Colonic mucosa (tissue), 4 donors: ENCODE measurements around the gene S100A4. TPM values are rescaled to one million over a fixed set of nuclear protein-coding genes. Genes with fewer than 3 reads are reported as not detected.

ENCODE experiments used
- DNase-seq: peaks from one replicate; pipeline ENCODE4 v3.0.0-alpha.2; 2020
- H3K27ac ChIP-seq: fragments of 200-600 bp; one replicate; pipeline ENCODE4 v1.8.0; 2021
- H3K27me3 ChIP-seq: fragments of 200-600 bp; one replicate; pipeline ENCODE4 v1.8.0; 2021
- H3K36me3 ChIP-seq: fragments of 200-600 bp; one replicate; pipeline ENCODE4 v1.8.0; 2021
- H3K4me1 ChIP-seq: fragments of 200-600 bp; one replicate; pipeline ENCODE4 v1.8.0; 2021; ENCODE audit warnings: mild to moderate bottlenecking
- H3K4me3 ChIP-seq: fragments of 200-600 bp; one replicate; pipeline ENCODE4 v1.8.0; 2021
- H3K9ac ChIP-seq, 2 donors: one replicate each; pipeline ENCODE4 v1.7.0; 2013; ENCODE audit warnings: control low read depth in 2 of 2, low read depth in 2 of 2, low read length in 2 of 2
- H3K9me3 ChIP-seq: fragments of 200-600 bp; one replicate; pipeline ENCODE4 v1.8.0; 2021
- CTCF ChIP-seq: fragments of 200-600 bp; IDR thresholded peaks from one replicate; pipeline ENCODE4 v1.8.0; 2022; ENCODE audit warnings: antibody characterized with exemption, mild to moderate bottlenecking
- intact Hi-C: fragments of 100-400 bp; cut with DNase I; formaldehyde crosslinking; loops from one replicate; pipeline ENCODE4 v1.14.1; 2022
- total RNA-seq, 2 donors: library from RNA; stranded (reverse); fragmentation: NEBNext Ultra II Directional in 1 of 2; extraction: Animal tissue kit (Norgen Biotek cat#: 25700) in 1 of 2; gene quantifications; one replicate each; pipeline ENCODE4 v1.2.1, GENCODE V29; 2021
- donor health status: healthy.
- donor health status: DM: no; HTN: no; CAD: no.
- donor health status: DM: no; HTN: no; CAD: no.

S100A4 gene
- total RNA-seq, 2 donors from 2014 or later, result 41.8 to 83.8 TPM

- intact Hi-C loops, result no loop called here
- Histone ChIP-seq H3K9me3 (no peaks in the 10 kb centered on the region), H3K4me3 (no peak overlapping the region), H3K27me3 (no peaks in the 10 kb centered on the region), H3K9ac (no peak overlapping the region), H3K36me3 (no peaks in the 10 kb centered on the region), H3K4me1 (peaks cover 43% of the 10 kb centered on the region), H3K27ac (peak overlapping the region; percentile 30)
- no peak for DNase-seq
- TF ChIP-seq CTCF, result no peak
Measured at GRCh38 chr1:153541641-153542590, 3.7 kb downstream of the S100A4 start.

DNA sequence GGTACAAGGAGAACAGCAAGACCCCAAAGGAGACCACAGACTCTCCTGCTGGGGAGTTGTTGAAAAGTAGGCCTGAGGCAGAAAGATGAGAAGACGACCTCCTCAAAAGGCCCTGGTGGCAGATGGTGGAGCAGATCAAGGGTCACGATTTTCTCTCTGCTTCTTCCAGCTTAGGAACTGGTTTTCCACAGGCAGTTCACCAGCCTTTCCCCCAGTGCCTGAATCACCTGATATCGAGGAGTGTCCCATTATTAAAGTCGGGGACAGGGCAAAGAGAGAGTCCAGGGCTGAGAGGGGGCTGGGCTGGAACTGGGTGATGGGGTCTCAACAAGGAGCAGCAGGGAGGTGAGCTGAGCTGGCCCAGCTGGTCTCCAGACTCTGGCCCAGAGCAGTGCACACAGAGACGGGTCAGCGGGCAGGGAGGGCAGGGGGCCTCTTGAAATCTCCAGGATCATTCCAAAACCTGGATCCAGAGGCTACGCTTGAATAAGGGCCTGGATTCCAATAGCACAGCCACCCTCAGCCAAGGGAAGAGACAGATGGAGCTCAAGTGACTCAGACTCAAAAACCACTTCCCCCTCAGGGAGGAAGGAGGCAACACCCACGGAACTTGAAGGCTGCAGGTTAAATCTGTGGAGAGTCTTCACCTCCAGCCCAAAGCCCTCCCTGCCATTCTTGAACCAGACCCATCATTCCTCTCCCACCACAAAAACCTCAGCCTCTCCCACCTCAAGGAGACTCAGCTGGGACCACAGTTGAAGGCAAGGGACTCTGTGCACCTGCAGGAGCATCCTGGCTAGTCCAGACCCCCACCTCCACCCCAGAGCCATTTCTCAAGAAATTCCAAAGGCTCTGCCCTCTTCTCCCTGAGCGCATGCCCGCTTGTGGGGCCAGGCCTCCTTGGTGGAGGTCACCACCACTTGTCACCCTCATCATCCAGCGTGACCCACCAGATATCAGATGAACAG, 4.9 kb downstream of the S100A4 start, which contains the start of gene S100A5:
Gene S100A5, minus strand, starts transcription at position 541 of the 968 bp plus-strand sequence. CDS start 743 bp downstream, outside the sequence.
- Histone ChIP-seq H3K27me3 (no peaks in the 10 kb centered on the region), H3K9me3 (no peaks in the 10 kb centered on the region), H3K9ac (peak within 1 kb of the TSS in 1 of 2 donors; percentile 10), H3K4me3 (no peak within 1 kb of the TSS), H3K4me1 (peaks cover 40% of the 10 kb centered on the region), H3K36me3 (no peaks in the 10 kb centered on the region), H3K27ac (peak within 1 kb of the TSS; percentile 30)
- no peak for DNase-seq
- no peak for TF ChIP-seq CTCF
- intact Hi-C loops, result no loop called here

DNA sequence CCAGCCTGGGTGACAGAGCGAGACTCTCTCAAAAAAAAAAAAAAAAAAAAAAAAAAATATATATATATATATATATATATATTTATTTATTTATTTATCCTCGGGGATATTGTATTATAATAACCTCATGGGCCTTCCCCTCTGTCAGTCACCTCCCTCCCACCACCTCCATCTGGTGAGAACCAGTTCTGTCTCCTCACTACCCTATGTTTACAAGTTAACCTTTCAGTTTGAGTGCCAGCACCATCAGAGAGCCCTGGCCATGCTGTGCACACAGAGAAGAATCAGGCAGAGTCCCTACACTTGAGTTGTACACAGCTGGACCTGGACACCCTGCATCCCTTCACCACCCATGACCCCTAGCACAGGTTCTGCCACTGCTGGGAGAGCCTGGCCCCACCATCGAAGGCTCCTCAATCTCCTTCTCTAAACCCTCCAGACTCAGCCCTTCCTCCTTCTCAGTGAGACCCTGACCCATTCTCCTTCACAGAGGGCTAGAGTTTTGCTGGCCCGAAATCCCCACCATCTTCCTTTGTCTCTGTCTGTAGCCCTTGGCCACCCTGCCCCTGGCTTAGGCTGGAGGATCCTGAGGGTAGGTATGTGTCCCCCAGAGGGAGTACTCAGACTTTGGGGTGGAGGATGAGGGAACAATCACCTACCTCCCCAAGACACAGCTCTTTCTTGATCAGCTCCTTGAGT, 6.1 kb downstream of the S100A4 start:
- DNase-seq, result no peak
- intact Hi-C loops, result no loop called here

DNA sequence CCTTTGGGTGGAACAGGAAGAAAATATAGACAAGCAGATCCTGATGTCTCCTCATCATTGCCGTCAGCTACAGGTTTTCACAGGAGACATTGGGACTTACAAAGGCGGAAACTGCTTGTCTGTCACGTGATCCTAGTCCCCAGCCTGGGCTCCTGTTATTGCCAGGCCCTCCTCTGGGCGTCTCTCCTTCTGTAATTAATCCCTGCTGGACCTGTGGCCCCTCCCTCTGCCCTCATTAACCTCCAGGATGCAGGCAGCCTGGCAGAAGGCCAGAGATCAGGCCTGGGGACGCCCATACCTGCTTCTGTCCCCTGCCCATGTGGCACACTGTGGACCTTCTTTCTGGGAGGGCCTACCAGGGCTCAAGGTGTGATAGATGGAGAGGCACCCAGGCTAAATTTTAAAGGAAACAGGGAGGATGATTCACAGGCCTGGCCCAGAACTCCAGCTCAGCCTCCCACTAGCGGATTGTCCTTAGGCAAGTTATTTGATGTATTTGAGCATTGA, 7.2 kb downstream of the S100A4 start:
- Histone ChIP-seq H3K4me3 (no peak overlapping the region), H3K9ac (peak overlapping the region in 1 of 2 donors; percentile 41), H3K36me3 (no peaks in the 10 kb centered on the region), H3K4me1 (peaks cover 22% of the 10 kb centered on the region), H3K27me3 (no peaks in the 10 kb centered on the region), H3K27ac (peak overlapping the region; percentile 99), H3K9me3 (no peaks in the 10 kb centered on the region)
- intact Hi-C loops, result no loop called here
- TF ChIP-seq CTCF, result no peak
- peak; percentile 94 for DNase-seq

More for the DNA sequence above, 6.1 kb downstream of the S100A4 start:
- H3K36me3 ChIP-seq, result no peaks in the 10 kb centered on the region
- no peak overlapping the region for H3K9ac ChIP-seq
- H3K9me3 ChIP-seq, result no peaks in the 10 kb centered on the region
- TF ChIP-seq CTCF, result no peak
- no peaks in the 10 kb centered on the region for H3K27me3 ChIP-seq
- H3K4me1 ChIP-seq, result peaks cover 29% of the 10 kb centered on the region
- H3K4me3 ChIP-seq, result no peak overlapping the region
- H3K27ac ChIP-seq, result no peak overlapping the region
